ENCODE results near the gene ACBD6.
"Not testable (repeated sequence)": the region's sequence is repeated elsewhere in the genome, so short reads cannot be mapped to it uniquely, and the experiment has no call there.

- TF ChIP-seq CTCF, POLR2AphosphoS5 (IDR thresholded peaks at IDR 0.05): not testable (repeated sequence)
These were observed 47.4 kb upstream of the ACBD6 start for GRCh38 chr1:180549770-180550169.

All from breast epithelium (tissue), 3 donors.